Measurements from ENCODE around the gene MOCS1.

MOCS1 gene

DNA sequence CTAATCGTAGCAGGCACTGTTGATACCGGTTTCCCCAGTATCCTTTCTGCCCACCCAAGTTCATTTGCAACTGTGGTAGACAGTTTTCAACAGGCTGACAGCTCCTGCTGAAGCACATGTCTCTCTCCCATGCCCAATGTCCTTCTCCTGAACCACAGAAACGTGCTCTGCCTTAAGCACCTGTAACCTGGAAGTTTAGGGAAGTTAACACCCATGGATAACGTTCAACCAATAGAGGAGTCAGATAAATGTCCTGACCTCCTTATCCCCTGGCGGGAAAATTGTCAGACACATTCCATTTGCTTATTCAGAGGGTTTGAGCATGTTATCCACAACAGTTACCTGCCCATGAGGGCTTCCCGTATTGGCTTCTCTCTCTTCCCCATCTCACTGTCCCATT, 29.8 kb upstream of the MOCS1 start:
- peaks cover 12% of the 10 kb centered on the region; the same call in 1 of the 2 replicates for H3K27me3 ChIP-seq
- TF ChIP-seq, protein P1, sequence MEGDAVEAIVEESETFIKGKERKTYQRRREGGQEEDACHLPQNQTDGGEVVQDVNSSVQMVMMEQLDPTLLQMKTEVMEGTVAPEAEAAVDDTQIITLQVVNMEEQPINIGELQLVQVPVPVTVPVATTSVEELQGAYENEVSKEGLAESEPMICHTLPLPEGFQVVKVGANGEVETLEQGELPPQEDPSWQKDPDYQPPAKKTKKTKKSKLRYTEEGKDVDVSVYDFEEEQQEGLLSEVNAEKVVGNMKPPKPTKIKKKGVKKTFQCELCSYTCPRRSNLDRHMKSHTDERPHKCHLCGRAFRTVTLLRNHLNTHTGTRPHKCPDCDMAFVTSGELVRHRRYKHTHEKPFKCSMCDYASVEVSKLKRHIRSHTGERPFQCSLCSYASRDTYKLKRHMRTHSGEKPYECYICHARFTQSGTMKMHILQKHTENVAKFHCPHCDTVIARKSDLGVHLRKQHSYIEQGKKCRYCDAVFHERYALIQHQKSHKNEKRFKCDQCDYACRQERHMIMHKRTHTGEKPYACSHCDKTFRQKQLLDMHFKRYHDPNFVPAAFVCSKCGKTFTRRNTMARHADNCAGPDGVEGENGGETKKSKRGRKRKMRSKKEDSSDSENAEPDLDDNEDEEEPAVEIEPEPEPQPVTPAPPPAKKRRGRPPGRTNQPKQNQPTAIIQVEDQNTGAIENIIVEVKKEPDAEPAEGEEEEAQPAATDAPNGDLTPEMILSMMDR (IDR thresholded peaks at IDR 0.05; ENCODE audit: low read depth, low read length), result no peak
- H3K36me3 ChIP-seq, result no peaks in the 10 kb centered on the region
- no peak for DNase-seq
- no peak overlapping the region for H3K4me3 ChIP-seq (ENCODE audit: low read depth, low read length)
- no peaks in the 10 kb centered on the region for H3K4me1 ChIP-seq
- H3K9me3 ChIP-seq, result no peaks in the 10 kb centered on the region

DNA sequence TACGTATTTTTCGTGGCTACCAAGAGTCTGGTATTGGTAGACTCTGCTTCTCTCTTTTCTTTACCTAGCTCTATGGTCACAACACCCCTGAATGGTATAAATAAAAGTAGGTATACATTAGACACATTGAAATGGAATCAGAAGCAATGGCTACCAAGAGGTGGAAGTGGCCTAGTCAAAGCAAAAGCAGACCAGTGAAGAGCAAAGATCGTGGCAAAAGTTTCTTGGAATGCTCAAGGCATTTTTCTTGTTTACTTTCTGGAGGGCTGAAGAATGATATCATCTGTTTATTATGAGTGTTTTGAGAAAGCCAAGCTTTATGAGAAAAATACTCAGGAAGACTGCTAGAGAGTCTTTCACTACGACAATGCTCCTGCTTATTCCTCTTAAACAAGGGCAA, 28.6 kb upstream of the MOCS1 start:
- no peak overlapping the region for H3K4me3 ChIP-seq (ENCODE audit: low read depth, low read length)
- H3K27me3 ChIP-seq, result peaks cover 12% of the 10 kb centered on the region; the same call in 1 of the 2 replicates
- no peaks in the 10 kb centered on the region for H3K36me3 ChIP-seq
- no peaks in the 10 kb centered on the region for H3K9me3 ChIP-seq
- TF ChIP-seq, protein P1 (IDR thresholded peaks at IDR 0.05; ENCODE audit: low read depth, low read length), result no peak
- no peaks in the 10 kb centered on the region for H3K4me1 ChIP-seq
- no peak for DNase-seq

DNA sequence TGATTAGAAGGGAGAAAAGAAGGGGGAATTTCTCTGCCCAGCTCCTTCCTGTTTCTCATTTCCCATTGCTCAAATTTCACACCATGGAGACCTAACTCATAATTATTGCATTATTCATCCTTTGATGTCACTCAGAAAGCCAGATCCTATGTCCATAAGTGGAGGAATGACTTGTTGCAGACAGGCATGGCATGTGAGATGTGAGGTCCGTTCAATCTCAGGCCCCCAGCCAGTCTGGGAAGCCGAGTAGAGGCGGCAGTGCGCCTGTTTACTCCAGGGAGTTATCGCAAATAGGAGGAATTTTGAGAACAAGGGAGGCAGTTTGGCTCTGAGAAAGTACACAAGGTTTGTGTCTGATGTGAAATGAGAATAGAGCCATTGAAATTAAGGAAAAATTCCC, 26.9 kb upstream of the MOCS1 start:
- peaks cover 12% of the 10 kb centered on the region for H3K27me3 ChIP-seq
- DNase-seq, result no peak

DNA sequence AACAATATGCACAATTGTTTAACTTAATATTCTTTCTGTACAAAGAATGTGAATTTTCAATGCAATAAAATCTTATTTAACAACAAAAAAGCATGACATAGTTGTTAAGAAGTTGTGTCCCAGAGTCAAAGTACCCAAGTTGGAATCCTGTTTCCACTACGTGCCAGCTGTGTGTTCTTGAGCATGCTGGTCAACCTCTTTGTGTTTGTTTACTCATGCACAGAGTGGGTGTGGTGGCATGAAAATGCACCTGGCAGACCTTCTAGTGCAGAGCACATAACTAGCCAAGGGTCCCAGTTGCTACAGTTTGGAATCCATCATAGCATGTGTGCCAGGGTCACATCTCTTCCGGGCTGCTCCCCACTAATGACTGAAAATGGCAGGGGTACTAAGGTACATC, 24.7 kb upstream of the MOCS1 start:
- Histone ChIP-seq H3K4me3 (ENCODE audit: low read depth, low read length) (no peak overlapping the region), H3K9me3 (no peaks in the 10 kb centered on the region), H3K27me3 (peaks cover 4% of the 10 kb centered on the region), H3K36me3 (no peaks in the 10 kb centered on the region), H3K4me1 (no peaks in the 10 kb centered on the region)
- TF ChIP-seq, protein P1 (IDR thresholded peaks at IDR 0.05; ENCODE audit: low read depth, low read length), result no peak
- DNase-seq, result no peak

More for the DNA sequence above, 26.9 kb upstream of the MOCS1 start:
- TF ChIP-seq, protein P1 (IDR thresholded peaks at IDR 0.05; ENCODE audit: low read depth, low read length), result no peak
- H3K9me3 ChIP-seq, result no peaks in the 10 kb centered on the region
- no peaks in the 10 kb centered on the region for H3K4me1 ChIP-seq
- no peak overlapping the region for H3K4me3 ChIP-seq (ENCODE audit: low read depth, low read length)
- H3K36me3 ChIP-seq, result no peaks in the 10 kb centered on the region

DNA sequence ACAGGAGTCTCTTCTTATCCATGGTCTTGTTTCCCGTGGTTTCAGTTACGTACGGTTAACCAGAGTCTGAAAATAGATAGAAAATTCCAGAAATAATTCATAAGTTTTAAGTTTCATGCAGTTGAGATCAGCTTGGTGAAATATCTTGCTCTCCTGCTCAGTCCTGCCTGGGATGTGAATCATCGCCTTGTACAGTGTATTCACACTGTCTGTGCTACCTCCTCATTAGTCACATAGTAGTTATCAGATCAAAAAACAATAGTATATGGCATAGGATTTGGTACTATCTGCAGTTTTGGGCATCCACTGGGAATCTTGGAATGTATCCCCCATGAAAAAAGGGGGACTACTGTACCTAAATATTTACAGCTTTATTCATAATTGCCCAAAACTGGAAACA, 22.7 kb upstream of the MOCS1 start:
- Histone ChIP-seq H3K36me3 (no peaks in the 10 kb centered on the region), H3K4me1 (no peaks in the 10 kb centered on the region)
- DNase-seq, result no peak

DNA sequence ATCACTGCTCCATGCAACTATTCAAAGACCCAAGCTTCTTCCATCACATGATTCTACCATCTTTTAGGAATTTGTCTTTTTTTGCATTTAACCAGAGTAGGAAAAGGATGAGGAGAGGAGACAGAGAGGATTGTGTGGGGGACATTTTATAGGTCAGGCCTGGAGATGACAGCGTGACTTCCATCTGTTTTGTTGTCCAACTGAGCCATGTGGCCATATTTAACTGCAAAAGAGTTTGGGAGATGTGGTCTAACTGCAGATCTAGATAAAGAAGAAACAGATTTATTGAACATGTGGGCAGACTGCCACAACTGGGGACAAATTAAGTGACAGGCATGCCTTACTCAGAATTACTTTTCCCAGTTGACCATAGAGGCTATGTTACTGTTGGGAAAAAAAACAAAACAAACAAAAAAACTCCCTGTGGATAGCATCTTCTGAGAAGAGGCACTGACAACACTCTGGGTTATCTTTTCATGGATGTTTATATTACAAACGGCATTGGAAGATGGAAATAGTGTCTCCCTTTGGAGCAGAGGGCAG, 18.9 kb upstream of the MOCS1 start:
- DNase-seq, result no peak
- Histone ChIP-seq H3K4me3 (ENCODE audit: low read depth, low read length) (no peak overlapping the region), H3K4me1 (no peaks in the 10 kb centered on the region), H3K36me3 (no peaks in the 10 kb centered on the region), H3K9me3 (no peaks in the 10 kb centered on the region), H3K27me3 (no peaks in the 10 kb centered on the region; the same call in 1 of the 2 replicates)
- TF ChIP-seq, protein P1 (IDR thresholded peaks at IDR 0.05; ENCODE audit: low read depth, low read length), result no peak

More for the DNA sequence above, 22.7 kb upstream of the MOCS1 start:
- no peak overlapping the region for H3K4me3 ChIP-seq (ENCODE audit: low read depth, low read length)
- H3K9me3 ChIP-seq, result no peaks in the 10 kb centered on the region
- H3K27me3 ChIP-seq, result no peaks in the 10 kb centered on the region; the same call in none of the 2 replicates
- TF ChIP-seq, protein P1 (IDR thresholded peaks at IDR 0.05; ENCODE audit: low read depth, low read length), result no peak

Data from BE2C (cell line).